GM18870 (cell line): ENCODE results near the gene HCLS1.
A peak's percentile ranks its signal among the peaks of the same experiment; 100 is the strongest.
"Not testable (repeated sequence)": the region's sequence is repeated elsewhere in the genome, so short reads cannot be mapped to it uniquely, and the experiment has no call there.

Source experiments
- ATAC-seq: cut with Tn5 transposase; IDR thresholded peaks from one replicate; pipeline ENCODE4 v1.9.1; 2021; ENCODE audit warnings: moderate library complexity; ENCODE audit not compliant: unreplicated experiment

HCLS1 gene, protein sequence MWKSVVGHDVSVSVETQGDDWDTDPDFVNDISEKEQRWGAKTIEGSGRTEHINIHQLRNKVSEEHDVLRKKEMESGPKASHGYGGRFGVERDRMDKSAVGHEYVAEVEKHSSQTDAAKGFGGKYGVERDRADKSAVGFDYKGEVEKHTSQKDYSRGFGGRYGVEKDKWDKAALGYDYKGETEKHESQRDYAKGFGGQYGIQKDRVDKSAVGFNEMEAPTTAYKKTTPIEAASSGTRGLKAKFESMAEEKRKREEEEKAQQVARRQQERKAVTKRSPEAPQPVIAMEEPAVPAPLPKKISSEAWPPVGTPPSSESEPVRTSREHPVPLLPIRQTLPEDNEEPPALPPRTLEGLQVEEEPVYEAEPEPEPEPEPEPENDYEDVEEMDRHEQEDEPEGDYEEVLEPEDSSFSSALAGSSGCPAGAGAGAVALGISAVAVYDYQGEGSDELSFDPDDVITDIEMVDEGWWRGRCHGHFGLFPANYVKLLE

DNA sequence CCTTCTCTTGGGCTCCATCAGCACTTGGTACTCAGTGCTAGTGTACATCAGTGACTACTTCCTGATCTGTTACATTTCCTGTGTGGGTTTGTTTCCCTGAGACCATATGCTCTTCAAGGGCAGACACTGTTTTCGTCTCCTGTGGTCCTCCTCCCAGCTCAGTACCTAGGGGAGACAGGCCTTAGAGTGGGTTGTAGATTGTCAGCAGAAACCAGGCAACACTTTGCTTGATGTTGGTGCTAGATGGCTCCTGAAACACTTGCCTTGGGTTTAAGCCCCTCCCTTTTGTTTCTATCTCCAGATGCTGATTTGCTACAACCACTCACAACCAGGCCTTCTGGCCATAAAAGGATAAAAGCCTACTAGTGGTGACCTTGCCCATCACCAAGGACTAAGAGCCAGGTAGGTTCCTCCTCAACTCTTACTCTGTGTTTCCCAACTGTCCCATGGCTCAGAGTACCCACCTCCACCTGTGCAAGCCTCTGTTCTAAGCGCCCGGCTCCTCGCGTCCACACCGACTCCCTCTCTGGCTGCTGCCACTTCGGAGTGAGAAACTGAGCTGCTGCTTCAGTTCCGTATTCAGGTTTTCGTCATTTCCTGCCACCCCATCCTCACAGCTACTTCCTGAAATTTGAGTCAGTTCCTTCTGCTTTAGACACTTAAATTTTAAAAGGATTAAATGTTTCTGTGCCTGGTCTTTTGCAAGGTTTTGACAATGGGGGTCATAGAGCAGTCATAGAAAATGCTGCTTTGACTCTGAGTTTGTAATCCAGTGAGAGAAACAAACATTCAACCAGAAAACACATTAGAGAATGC, at the start of gene HCLS1:
Gene HCLS1, minus strand, starts transcription at position 548 of the 816 bp plus-strand sequence. CDS start 2,556 bp downstream, outside the sequence.
- ATAC-seq, result peak; percentile 84

DNA sequence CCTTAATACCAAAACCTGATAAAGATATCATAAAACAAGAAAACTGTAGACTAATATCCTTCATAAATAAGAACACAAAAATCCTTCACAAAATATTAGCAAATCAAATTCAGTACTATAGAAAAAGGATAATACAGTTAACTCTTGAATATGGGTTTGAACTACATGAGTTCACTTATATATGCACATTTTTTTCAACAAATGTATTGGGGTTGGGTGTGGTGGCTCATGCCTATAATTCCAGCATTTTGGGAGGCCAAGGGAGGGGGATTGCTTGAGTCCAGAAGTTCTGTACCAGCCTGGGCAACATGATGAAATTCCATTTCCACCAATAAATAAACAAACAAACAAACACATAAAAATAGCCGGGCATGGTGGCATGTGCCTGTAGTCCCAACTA, 49.6 kb upstream of the HCLS1 start:
- no peak for ATAC-seq

DNA sequence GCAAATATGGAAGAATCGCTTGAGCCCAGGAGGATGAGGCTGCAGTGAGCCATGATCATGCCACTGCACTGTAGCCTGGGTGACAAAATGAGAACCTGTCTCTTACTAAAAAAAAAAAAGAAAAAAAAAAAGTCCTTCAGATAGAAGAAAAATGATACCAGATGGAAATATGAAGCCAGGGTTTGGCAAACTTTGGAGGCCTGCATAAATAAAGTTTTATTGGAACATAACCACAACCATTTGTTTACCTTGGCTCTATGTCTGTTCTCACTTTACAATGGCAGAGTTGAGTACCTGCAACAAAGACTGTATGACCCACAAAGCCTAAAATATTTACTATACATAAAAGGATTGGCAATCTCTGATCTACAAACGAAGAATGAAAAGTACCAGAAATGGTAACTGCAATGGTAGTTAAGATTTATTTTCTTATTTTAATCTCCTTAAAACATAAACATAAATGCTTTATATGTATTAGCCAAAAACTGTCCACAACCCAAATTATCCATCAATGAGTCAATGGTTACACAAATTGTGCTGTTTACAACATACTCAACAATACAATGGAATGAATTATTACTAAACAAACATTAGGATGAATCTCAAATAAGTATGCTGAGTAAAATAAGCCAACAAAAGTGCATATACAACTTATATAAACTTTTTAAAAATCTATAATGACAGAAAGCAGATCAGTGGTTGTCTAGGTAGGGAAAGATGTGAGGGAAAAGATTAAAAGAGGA, 47.0 kb upstream of the HCLS1 start:
- ATAC-seq, result no peak

DNA sequence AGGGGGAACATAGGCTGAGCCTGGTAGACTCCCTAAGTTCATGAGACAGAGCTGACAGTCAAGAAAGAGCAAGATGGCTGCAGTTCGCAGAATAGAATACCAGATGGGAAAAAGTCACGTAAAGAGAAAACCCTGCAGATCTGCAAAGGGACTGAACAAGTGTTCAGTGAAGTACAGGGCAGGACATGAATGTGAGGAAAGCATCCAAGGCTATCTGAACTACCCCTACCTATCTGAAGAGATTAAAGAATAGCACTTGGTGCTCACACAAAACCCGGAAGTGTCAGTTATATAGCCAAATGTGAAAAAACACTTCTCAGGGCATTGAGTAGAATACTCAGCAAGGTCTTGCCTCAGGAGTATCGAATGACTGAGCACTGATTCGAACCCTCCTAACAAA, 44.8 kb upstream of the HCLS1 start:
- no peak for ATAC-seq

DNA sequence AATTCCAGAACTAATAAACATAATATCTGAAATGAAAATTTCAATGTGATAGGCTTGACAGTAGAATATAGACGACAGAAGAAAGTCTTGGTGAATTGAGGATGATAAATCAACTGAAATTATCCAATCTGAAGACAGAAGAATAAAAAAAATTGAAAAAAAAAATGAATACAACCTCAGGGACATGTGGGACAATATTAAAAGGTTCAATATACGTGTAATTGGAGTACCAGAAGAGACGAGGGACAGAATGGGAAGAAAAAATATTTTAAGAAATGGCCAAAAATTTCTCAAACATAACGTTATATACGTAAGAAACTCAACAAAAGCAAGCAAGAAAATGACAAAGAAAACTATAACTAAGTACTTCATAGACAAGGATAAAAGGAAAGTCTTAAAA, 43.3 kb upstream of the HCLS1 start:
- no peak for ATAC-seq

DNA sequence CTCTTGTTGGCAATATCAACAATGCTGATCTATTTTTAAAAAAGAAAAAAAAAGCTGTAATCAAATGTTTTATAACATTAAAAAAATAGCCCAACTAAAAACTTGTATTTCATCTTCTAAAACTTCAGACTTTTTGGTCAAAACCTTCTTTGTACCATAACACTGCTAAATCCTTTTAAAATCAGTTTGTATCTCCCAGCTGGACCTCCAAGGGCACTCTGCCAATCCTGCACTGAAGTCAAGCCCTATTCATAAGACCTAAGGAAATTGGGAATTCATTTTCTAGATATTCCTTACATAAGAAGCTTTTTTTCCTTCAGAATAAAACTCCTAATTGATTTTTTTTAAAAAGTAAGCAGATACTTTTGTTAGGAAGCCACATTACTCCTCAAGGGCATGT, 38.2 kb upstream of the HCLS1 start:
- no peak for ATAC-seq

DNA sequence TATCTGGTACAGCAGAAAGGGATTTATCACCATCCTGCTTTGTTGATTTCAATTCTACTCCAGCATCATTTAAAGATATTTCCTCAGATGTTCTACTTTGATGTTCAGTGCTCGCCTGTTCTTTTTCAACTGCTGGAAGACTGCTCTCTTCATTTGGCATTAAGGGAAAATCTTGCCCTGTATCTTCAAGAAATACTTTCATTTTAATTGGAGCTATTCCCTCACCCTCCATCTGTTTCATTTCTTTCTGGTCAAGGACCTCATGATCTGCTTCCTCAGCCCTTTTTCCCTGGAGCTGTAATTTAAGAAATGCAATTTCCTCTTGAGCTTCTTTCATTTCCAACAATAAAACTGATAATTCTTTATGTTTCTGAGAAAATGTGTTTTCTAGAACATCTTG, 37.8 kb upstream of the HCLS1 start:
- ATAC-seq, result no peak

DNA sequence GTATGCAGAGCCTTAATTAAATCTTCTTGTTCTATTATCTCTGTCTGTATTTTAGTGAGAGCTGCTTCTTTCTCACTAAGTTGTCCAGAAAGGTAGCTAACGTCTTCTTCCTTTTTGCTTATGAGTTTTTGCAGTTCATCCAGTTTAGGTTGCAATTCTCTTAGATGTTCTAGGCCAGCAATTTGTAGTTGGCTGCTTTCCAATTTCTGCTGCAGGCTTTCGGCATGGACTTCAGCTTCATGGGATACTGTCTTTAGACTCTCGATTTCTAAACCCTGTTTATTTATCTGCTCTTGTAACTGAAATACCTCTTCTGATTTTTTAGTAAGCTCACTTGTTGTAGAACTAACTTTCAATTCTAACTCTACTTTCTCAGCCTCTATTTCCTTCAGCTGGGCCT, 35.5 kb upstream of the HCLS1 start:
- ATAC-seq, result no peak

DNA sequence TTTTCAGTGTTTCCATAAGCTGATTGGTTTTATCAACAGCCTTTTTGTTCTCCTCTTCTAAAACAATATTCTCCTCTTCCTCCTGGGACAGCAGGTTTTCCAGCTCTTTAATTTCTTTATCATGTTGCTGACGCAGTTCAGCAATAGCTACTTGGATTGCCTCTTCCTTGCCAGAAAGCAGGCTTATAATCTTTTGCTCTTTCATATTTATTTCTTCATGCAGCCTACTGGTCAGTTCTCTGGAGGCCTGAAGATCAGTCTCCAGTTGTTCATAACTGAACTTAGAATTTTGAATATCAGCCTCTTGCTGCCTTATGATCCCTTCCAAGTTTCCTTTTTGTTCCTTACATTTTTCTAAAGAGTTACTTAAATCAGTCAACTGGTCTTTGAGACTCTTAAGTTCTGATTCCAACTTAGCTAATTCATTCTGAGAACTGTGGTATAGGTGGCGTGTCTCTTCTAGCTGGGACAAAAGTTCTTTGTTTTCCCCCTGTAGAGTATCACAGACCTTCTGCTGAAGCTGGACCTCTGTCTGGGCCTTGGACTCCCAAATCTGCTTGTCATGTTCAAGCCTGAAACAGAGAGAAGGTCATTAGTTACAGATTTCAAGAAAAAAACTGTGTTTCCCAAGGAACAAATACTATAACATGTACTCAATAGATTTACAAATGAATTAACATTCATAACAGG, 31.5 kb upstream of the HCLS1 start:
- no peak for ATAC-seq

DNA sequence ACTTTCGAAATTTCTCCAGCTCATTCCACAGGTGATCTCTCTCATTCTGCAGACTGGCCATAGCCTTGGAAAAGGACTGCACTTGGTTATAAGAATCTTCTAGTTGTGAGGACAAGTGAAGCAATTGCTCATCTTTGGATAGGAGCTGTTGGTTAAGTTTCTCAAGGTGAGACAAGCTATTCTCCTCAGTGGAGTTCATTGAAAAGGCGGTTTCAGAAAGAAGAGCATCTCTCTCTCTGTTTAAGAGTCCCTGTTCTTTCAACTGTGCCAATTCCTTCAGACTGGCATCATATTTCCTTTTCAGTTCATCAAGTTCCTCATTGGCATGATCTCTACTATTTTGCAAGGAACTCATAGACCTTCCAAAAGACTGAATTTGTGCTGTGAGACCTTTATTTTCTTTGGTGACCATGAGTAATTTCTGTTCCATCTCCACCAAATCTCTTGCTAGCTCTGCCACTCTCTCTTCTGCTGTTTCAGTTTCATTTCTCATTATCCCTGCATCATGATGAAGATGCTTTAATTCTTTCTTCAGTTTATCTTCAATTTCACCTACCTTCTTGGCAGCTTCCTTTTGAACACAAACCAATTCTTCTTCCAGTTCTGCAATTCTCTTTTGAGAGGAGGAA, 30.2 kb upstream of the HCLS1 start:
- ATAC-seq, result peak; percentile 72

DNA sequence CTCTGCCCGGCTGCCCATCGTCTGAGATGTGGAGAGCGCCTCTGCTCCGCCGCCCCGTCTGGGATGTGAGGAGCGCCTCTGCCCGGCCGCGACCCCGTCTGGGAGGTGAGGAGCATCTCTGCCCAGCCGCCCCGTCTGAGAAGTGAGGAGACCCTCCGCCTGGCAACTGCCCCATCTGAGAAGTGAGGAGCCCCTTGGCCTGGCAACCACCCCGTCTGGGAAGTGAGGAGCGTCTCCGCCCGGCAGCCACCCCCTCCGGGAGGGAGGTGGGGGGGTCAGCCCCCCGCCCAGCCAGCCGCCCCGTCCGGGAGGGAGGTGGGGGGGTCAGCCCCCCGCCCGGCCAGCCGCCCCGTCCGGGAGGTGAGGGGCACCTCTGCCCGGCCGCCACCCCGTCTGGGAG, 28.0 kb upstream of the HCLS1 start:
- ATAC-seq, result not testable (repeated sequence)

DNA sequence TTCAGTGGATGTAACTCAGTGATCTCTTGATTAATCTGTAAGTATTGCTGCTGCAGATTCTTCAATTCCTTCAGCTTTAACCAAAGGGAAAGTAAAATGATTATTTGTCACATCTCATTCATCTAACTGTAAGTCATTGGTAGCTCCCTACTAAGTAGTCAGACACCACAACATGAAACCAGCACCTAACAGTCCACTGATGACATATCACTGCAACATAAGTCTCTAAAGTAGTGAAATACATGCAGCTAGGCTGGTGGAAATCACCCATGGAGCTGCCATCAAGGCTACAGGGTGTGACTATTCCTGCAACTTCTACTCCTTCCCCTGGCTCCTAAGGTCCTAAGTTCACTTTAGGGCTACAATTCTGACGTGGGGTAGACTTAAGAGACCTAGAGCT, 21.1 kb upstream of the HCLS1 start:
- ATAC-seq, result no peak

DNA sequence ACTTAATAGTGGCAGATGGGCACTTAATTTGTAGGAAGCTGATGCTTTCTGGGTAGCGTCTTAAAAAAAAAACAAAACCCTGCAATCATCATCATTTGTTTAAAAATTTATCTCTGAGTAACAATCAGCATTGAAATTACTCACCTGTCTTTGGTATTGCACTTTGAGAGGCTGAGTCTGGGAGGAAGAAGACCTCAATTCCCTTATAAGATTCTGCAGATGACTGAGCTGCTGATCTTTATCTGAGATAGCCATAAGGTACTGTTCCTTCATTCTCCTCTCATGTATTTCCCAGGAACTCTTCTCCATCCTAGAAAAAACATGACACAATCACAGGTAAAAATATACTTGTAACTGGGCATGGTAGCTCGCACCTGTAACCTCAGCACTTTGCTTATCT, 16.4 kb upstream of the HCLS1 start:
- ATAC-seq, result no peak

DNA sequence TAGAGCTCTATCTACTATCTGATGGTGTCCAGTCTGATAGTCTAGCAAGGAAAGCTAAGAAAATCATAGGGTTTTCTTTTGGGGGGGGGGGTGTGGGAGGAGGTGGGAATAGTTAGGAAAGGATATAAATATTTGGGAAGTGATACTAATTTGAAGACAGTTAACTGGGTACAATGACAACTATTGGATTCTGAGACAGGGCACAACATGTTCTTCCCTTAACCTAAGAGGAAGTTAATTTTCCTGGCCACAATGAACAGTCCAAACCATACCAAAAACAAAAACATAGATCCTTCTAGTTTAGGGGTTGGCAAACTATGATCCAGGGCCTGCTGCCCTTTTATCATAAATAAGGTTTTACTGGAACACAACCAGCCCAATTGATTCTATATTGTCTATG, 10.0 kb upstream of the HCLS1 start:
- no peak for ATAC-seq

DNA sequence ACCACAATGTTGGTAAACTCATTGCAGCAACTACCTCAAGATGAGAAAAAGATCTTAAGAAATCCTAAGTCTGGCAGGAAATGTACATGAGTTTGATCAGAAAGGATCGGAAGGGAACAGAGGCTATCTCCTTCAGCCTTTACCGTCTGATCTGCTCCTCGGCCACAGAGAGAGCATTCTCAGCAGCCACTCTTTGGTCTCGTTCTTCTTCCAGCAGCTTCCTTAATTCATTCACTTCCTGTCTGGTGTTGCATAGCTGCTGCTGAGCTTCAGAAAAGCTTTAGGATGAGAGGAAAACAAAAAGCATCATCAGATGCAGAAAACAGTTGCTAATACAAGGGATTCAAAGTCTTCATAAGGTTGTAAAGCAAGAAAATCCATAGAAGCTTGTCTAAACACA, 6.6 kb upstream of the HCLS1 start:
- no peak for ATAC-seq

DNA sequence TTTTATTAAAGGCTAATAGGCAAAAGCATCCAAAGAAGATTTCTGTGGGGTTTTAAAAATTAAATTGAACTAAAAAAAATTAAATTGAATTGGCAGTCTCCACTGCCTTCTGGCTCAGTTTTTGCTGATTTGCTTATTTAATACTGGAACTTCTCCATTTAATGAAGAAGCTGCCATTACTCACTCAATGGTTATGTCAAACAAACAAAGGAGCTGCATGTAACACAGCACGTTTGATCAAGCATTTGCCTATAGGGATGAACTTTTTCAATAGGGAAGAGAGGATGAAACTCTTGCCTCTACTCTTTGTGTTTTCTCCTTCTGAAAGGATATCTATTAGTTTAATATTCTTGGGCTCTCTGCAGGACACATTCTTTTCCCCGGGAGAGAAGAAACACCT, 4.8 kb upstream of the HCLS1 start:
- ATAC-seq, result no peak

DNA sequence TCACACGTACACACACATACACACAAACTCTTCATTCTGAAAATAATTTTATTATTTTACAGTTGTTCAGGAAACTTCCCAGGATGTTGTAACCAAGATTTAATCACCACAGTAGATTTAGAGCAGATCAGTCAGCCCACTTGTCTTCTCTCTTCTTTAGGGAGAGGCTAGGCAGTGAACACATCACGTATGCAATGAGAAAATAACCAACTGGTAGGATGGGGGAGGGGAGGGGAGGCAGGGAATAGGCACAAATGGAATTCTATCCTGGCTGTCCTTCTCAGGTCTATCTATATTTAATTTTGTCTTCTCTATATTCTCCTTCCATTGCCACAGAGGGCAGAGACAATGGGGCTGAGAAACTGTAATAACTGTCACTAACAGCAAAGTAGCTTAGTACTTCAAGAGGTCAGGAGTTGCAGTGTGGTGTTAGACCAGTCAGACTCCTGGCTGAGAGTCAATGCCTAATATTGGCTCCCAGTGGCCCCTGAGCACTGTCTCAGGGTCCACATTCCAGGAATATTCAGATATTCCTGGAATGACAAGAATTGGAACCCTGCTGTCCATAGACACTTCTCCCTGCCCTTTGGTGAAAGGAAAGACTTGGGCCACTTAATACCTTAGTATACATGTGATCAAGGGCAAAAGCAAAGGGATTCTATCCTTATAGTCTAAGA, 2.6 kb upstream of the HCLS1 start:
- ATAC-seq, result no peak

DNA sequence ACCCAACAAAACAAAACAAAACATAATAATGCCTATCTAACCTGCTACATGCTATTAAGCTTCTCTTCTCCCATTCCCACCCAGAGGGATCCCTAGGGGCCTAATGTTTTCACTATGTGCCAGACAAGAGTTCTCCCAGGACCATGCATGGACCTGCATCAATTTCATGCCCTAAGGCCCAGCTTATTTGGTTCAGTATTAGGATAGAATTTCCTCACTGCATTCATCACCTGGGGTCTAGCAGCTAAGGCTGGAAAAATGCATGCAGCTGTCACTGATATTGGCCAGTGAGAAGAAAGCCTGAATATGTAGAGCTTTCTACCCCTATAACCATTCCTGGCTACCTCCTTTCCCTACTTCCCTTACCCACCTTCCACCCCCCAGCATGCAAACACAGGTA, 2.0 kb upstream of the HCLS1 start:
- no peak for ATAC-seq

DNA sequence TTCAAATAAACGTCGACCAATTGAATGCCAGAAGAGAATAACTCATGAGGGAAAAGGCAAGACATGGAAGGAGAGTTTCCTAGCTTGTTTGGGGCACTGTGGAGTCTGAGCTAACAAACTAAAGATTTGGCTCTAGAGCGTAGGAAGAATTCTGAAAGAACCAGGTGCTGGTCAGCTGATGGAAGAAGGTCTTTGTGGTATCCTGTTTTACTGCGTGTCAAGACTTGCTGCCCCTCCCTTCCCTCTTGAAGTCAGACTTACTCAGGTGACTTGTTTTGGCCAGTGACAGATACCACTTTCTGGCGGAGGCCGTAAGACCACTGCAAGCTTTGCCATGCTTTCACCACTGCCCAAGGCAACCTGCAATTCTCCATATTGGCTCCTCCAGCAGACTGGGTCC, 673 bp upstream of the HCLS1 start:
- no peak for ATAC-seq

DNA sequence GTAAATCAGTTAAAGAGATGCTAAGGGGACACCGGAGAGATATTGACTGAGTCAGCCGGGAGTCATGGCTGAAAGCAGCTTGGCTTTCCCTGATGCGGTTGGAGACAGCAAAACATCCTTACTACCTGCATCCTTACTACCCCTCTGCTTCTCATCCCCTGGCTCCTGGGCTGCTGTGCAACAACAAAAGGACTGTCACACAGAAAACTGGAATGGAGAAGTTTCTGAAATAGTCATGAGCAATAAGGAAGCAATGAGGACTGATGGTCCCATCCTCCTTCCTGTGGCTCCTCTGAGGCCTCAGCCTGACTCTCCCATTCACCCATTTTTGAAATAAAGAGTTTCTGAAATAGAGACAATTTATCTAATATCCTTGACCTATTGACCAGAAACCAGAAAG, 1.1 kb downstream of the HCLS1 start:
- ATAC-seq, result no peak
